OCI-LY7 (cell line): ENCODE results near the gene MYCL.

Experiments
- CTCF ChIP-seq: fragments of 200-600 bp; sonication (generic); conservative IDR thresholded peaks from 2 replicates; pipeline ENCODE4 v1.5.1; 2014; ENCODE audit warnings: mild to moderate bottlenecking, antibody characterized with exemption, low read length, moderate library complexity, mixed read lengths
- EZH2phosphoT487 ChIP-seq: fragments of 200-600 bp; sonication (generic); IDR thresholded peaks from 2 replicates; pipeline ENCODE4 v1.6.1; 2018; ENCODE audit warnings: low read depth, borderline replicate concordance, mild to moderate bottlenecking, mixed run types, antibody characterized with exemption, low read length, moderate library complexity, mixed read lengths

- TF ChIP-seq CTCF (no peak), EZH2phosphoT487 (no peak)
These were observed 6.7 kb downstream of the MYCL start for GRCh38 chr1:39894884-39895495.
